ENCODE data around the gene CSNK1G1. TPM values are rescaled to one million over a fixed set of nuclear protein-coding genes. Genes with fewer than 3 reads are reported as not detected.
A peak's percentile ranks its signal among the peaks of the same experiment; 100 is the strongest.
"Not testable (repeated sequence)": the region's sequence is repeated elsewhere in the genome, so short reads cannot be mapped to it uniquely, and the experiment has no call there.

The CSNK1G1 gene
- polyA plus RNA-seq = 15.3 TPM

DNA sequence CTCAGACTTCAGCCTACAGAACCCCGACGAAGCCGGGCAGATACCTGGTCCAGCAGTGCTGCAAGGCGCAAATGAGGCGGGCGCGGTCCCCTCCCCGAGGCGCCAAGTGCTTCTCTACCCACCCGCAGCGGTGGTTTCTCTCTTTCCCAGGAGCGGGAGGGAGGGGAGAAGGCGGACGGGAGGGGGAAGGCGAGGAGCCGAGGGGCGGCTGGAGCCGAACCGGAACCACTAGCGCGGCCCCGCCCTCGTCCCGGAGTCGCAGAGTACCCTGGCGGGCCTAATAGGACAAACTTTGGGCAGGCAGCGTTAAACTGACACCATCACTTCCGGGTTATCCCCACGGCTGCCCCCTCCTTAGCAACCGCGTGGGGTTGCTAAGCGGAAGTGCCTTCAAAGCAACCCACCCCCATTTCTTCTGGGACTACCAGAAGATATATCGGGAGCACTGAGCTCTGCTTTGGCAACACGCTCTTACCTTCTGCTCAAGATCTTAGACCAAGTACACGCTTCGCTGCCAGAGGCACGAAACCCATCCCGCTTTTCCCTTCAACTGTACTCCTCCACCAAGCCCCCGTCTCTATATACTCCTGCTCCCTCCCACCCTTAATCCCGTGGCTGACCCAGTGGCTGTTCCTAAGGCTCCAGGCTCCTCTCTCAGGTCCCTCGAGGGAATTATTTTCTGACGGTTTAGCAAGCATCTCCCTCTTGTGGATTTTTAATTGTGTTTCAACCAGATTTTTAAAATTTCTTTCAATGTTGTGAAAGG, at the start of gene CSNK1G1:
TSS of gene CSNK1G1 (minus strand) at position 230 of the 766 bp plus-strand sequence. CDS start 55,674 bp downstream, outside the sequence.
- Mint-ChIP-seq H3K4me1 (peaks cover 9 to 23% (median 13%) of the 10 kb centered on the region in 3 donors), H3K9me3 (no peaks in the 10 kb centered on the region), H3K4me3 (peak within 1 kb of the TSS; percentile 91 to 99 (median 98)), H3K27ac (peak within 1 kb of the TSS; percentile 93 to 95 (median 94)), H3K27me3 (no peaks in the 10 kb centered on the region), H3K36me3 (peaks cover 2% of the 10 kb centered on the region)

DNA sequence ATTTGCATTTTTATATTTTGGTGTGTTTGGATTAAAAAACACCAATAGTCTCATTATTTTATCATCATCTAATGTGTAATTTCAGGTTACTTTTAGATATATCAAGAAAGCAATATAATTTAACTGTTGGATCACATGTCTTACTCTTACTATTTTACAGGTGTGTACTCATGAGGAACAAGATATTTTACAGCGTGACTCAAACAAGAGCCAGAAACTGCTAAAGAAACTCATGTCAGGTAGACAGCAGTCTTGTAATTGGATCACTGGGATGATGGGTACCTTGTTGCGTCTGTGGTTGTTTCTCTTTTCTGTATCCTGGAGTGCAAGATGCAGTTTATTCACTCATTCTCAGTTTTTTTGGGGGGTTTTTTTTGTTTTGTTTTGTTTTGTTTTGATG, 44.6 kb upstream of the CSNK1G1 start:
- no peaks in the 10 kb centered on the region for H3K27me3 Mint-ChIP-seq
- H3K36me3 Mint-ChIP-seq = peaks cover 8% of the 10 kb centered on the region
- H3K4me1 Mint-ChIP-seq = no peaks in the 10 kb centered on the region
- H3K27ac Mint-ChIP-seq = no peak overlapping the region
- H3K9me3 Mint-ChIP-seq = no peaks in the 10 kb centered on the region
- no peak overlapping the region for H3K4me3 Mint-ChIP-seq

DNA sequence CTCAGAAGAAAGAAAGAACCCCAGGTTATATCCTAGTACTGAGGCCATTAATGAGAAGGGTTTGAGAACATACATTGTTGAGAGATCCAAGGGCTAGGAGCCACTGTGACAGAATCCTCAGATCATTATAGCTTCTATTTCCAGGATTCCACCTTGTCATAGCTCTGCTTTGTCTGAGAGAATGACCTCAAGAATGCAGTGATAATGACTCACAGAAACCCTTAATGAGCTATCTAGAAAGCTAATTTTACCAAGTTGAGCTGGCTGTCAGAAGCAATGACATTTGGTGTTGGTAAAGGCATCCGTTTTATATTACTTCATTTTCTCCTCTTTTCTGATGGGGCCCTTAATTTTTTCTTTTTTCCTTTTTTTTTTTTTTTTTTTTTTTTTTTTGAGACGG, 42.6 kb upstream of the CSNK1G1 start:
- H3K36me3 Mint-ChIP-seq = peaks cover 8% of the 10 kb centered on the region
- no peak overlapping the region for H3K4me3 Mint-ChIP-seq
- no peak overlapping the region for H3K27ac Mint-ChIP-seq
- no peaks in the 10 kb centered on the region for H3K9me3 Mint-ChIP-seq
- H3K27me3 Mint-ChIP-seq = no peaks in the 10 kb centered on the region
- no peaks in the 10 kb centered on the region for H3K4me1 Mint-ChIP-seq

DNA sequence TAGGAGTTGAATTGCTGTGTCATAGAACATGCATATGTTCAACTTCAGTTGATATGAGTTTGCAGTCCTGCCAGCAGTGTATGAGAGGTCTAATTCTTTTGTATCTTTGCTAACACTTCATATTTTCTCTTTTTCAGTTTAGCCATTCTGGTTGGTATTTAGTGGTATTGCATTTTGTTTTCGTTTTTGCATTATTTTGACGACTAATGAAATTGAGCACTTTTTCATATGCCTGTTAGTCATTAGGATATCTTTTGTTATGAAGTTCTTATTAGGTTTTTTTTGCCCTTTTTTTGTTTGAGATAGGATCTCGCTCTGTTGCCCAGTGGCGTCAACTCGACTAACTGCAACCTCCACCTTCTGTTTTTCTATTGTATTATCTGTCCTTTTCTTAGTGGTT, 40.8 kb upstream of the CSNK1G1 start:
- Mint-ChIP-seq H3K27ac (no peak overlapping the region), H3K27me3 (no peaks in the 10 kb centered on the region), H3K36me3 (peaks cover 5% of the 10 kb centered on the region), H3K4me1 (peaks cover 0 to 2% (median 1%) of the 10 kb centered on the region in 3 donors), H3K9me3 (no peaks in the 10 kb centered on the region), H3K4me3 (no peak overlapping the region)

DNA sequence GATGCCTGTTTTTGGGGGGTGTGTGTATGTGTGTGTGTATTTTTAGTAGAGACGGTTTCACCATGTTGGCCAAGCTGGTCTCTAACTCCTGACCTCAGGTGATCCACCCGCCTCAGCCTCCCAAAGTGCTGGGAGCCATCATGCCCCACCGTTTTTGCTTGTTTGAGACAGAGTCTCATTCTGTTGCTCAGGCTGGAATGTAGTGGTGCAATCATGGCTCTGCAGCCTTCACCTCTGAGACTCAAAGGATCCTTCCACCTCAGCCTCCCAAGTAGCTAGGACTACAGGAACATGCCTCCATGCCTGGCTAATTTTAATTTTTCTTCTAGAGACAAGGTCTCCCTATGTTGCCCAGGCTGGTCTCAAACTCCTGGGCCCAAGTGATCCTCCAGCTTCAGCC, 36.5 kb upstream of the CSNK1G1 start:
- not testable (repeated sequence) for H3K36me3 Mint-ChIP-seq, H3K9me3 Mint-ChIP-seq, H3K27ac Mint-ChIP-seq, H3K27me3 Mint-ChIP-seq
- Mint-ChIP-seq H3K4me1 (peaks cover 12 to 16% (median 14%) of the 10 kb centered on the region in 3 donors), H3K4me3 (peak overlapping the region in 1 of 4 donors; percentile 8)

DNA sequence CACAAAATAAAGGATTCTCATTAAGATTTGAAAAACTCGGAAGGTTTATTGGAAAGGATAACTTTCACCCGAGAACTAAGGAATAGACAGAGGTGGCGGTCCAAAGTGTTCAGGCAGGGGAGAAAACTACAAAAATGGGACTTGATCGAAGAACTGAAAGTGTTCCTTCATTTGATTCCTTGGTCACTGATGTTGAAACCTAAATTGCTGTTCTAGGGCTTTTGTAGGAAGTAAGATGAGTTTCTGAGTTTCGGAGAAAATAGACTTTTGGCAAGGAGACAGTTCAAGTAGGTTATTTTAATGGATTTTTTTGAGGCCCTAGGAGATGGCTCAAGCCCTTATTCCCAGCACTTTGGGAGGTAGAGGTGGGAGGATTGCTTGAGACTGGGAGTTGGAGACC, 33.1 kb upstream of the CSNK1G1 start:
- no peaks in the 10 kb centered on the region for H3K9me3 Mint-ChIP-seq
- H3K4me1 Mint-ChIP-seq = peaks cover 14 to 18% (median 15%) of the 10 kb centered on the region in 3 donors
- H3K27ac Mint-ChIP-seq = peak overlapping the region in 2 of 3 donors; percentile 26 to 41
- H3K4me3 Mint-ChIP-seq = peak overlapping the region; percentile 12 to 99 (median 74)
- H3K36me3 Mint-ChIP-seq = no peaks in the 10 kb centered on the region
- H3K27me3 Mint-ChIP-seq = no peaks in the 10 kb centered on the region

DNA sequence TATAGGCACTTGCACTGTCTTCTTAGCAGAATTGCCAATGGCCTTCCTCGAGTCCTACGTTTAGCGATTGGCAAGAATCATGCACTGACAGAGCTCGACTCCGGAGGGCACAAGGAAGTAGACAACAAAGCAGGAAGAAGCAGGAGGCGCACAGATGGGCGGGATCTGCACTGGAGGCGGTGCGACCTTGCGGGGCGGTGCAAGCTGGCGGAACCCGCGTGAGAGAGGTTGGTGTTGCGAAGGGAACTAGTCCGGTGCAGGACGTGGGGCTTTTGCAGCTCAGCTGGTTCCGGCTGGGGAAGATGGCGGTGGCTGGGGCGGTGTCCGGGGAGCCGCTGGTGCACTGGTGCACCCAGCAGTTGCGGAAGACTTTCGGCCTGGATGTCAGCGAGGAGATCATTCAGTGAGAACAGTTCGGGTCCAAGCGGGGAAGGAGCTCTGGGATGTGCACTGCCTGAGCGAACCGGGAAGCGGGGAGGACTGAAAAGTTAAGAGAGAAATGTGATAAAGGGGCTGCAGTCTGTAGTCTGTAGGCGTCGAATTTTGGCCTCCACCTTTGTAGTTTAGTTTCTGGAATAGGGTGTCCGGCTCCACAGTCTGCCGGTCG, 31.7 kb upstream of the CSNK1G1 start, which contains the start of gene TRIP4:
TSS of gene TRIP4 (plus strand) at position 275 of the 607 bp plus-strand sequence. CDS start at position 303, 28 bp downstream.
- no peaks in the 10 kb centered on the region for H3K9me3 Mint-ChIP-seq

DNA sequence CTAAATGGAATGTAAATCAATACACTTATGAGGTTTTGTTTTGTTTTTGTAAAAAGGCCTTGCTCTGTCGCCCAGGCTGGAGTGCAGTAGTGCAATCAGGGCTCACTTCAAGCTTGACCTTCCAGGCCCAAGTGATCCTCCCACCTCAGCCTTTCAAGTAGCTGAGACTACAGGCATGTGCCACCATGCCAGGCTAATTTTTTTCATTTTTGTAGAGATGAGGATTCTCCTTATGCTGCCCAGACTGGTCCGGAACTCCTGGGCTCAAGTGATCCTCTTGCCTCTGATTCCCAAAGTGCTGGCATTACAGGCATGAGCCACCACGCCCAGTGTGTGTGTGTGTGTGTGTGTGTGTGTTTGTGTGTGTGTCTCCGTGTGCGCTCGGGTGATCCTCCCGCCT, 30.3 kb upstream of the CSNK1G1 start:
- H3K27me3 Mint-ChIP-seq = no peaks in the 10 kb centered on the region
- no peaks in the 10 kb centered on the region for H3K9me3 Mint-ChIP-seq
- peaks cover 19 to 24% (median 20%) of the 10 kb centered on the region in 3 donors for H3K4me1 Mint-ChIP-seq
- H3K4me3 Mint-ChIP-seq = peak overlapping the region in 1 of 4 donors; percentile 47
- no peaks in the 10 kb centered on the region for H3K36me3 Mint-ChIP-seq
- H3K27ac Mint-ChIP-seq = peak overlapping the region in 1 of 3 donors; percentile 59

More for the DNA sequence above, 31.7 kb upstream of the CSNK1G1 start, which contains the start of gene TRIP4:
- H3K36me3 Mint-ChIP-seq = no peaks in the 10 kb centered on the region
- H3K27ac Mint-ChIP-seq = peak within 1 kb of the TSS; percentile 59 to 95 (median 88)
- H3K4me3 Mint-ChIP-seq = peak within 1 kb of the TSS; percentile 94 to 100 (median 99)
- H3K4me1 Mint-ChIP-seq = peaks cover 14 to 18% (median 15%) of the 10 kb centered on the region in 3 donors
- no peaks in the 10 kb centered on the region for H3K27me3 Mint-ChIP-seq

DNA sequence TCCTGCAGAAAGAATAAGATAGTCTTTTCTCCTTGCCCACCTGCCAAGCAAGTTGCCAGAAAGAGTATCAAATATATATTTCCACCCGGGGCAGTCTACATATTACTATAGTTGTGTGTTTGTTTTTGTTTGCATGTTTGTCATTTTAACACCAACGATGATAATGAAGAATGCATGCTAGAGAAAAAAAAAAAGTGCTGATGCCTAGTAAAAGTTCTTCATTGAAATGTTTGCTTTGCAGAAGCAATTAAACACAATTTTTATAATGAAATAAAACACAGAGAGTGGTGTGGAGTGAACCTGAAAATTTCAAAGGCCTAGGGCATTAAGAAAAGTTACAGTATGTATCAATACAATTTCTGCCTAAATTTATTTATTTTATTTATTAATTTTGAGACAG, 27.8 kb upstream of the CSNK1G1 start:
- H3K27me3 Mint-ChIP-seq = no peaks in the 10 kb centered on the region
- no peak overlapping the region for H3K27ac Mint-ChIP-seq
- H3K9me3 Mint-ChIP-seq = no peaks in the 10 kb centered on the region
- H3K36me3 Mint-ChIP-seq = no peaks in the 10 kb centered on the region
- H3K4me3 Mint-ChIP-seq = no peak overlapping the region
- peaks cover 19 to 25% (median 19%) of the 10 kb centered on the region in 3 donors for H3K4me1 Mint-ChIP-seq

DNA sequence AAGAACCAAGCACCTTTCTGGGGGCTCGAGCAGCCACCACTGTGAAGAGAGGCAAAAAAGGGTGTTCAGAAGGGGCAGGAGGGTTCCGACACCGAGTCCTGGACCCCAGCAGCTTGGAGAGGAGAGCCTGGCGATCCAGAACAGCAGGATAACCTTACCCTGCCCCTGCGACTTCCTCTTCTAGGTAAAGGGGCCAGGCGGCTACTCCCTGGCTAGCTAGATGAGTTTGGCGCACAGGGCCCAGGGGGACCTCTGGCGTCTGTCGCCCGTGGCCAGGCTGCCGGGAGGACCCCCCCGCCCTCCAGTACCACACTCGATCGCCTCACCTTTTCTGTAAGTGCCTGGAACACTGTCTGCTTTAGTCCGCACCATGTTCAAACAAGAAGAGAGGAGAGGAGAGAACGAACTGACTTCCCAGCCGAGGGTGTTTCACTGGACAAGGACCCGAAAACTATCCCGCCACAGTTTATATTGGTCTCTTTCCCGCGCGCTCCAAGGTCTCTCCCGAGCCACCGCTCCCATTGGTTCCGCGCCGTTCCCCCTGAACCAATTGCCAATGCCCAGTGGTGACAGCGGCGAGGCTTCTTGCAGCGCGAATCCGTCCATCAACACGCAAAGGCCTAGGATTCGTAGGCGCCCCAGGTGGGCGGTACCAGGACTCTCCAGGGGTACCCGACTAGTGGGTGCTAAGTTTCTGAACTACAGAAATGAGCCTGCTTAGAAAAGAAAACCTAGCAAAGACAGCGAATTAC, 25.2 kb upstream of the CSNK1G1 start, which contains the start of gene PCLAF:
TSS of gene PCLAF (minus strand) at position 442 of the 752 bp plus-strand sequence. CDS start at position 372, 70 bp downstream.
- Mint-ChIP-seq H3K27ac (peak within 1 kb of the TSS in 2 of 3 donors; percentile 0 to 90), H3K36me3 (no peaks in the 10 kb centered on the region), H3K9me3 (no peaks in the 10 kb centered on the region), H3K4me3 (peak within 1 kb of the TSS; percentile 78 to 98 (median 94)), H3K27me3 (no peaks in the 10 kb centered on the region), H3K4me1 (peaks cover 10 to 15% (median 12%) of the 10 kb centered on the region in 3 donors)

DNA sequence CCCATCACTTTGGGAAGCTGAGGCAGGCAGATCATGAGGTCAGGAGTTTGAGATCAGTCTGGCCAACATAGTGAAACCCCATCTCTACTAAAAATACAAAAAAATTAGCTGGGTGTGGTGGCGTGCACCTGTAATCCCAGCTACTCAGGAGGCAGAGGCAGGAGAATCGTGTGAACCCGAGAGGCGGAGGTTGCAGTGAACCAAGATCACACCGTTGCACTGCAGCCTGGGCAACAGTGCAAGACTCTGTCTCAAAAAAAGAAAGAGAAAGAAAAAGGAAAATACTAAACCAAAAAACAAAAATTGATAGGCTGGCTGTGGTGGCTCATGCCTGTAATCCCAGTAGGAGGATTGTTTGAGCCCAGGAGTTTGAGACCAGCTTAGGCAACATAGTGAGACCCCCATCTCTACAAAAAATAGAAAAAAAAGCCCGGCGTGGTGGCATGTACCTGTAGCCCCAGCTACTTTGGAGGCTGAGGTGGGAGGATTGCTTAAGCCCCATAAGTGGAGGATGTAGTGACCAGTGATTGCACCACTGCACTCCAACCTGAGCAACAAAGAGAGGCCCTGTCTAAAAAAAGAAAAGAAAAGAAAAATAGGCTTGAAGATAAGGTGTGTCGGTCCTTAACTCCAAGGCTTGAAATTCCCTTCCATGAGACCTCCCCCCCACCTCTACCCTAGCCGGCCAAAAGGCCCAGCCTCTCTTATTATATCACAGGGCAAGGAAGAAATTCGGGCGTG, 24.3 kb upstream of the CSNK1G1 start:
- Mint-ChIP-seq H3K4me1 (peaks cover 10 to 15% (median 12%) of the 10 kb centered on the region in 3 donors), H3K4me3 (peak overlapping the region; percentile 78 to 98 (median 94))
- not testable (repeated sequence) for H3K36me3 Mint-ChIP-seq, H3K27ac Mint-ChIP-seq, H3K9me3 Mint-ChIP-seq, H3K27me3 Mint-ChIP-seq

DNA sequence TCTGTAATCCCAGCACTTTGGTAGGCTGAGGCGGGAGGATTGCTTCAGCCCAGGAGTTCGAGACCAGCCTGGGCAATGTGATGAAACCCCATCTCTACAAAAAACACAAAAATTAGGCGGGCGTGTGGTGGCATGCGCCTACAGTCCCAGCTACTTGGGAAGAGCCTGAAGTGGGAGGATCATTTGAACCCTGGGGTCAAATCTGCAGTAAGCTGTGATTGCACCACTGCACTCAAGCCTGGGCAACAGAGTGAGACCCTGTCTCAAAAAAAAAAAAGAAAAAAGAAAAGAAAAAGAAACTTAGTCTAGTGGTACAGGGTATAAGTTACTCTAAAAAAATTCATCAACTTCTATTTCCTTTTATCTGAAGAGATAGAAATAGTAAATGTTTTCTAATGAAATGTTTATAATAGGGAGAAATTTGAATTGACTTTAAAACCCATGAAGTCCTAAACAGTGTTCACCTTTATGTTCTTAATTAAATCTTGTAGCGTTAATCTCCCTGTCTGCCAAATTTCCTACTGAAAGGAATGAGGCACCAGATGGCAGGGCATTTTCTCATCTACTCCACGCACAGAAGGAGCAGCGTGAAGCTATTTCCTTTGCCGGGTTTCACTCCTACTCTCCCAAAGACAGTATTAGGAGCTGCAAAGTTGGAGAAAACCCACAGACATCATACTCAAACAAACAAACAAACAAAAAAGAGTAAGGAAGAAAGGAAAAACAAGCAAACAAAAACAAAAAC, 23.4 kb upstream of the CSNK1G1 start:
- no peaks in the 10 kb centered on the region for H3K27me3 Mint-ChIP-seq
- peaks cover 10 to 15% (median 12%) of the 10 kb centered on the region in 3 donors for H3K4me1 Mint-ChIP-seq
- no peaks in the 10 kb centered on the region for H3K36me3 Mint-ChIP-seq
- H3K4me3 Mint-ChIP-seq = peak overlapping the region in 3 of 4 donors; percentile 58 to 78 (median 60)
- H3K27ac Mint-ChIP-seq = no peak overlapping the region
- H3K9me3 Mint-ChIP-seq = no peaks in the 10 kb centered on the region

DNA sequence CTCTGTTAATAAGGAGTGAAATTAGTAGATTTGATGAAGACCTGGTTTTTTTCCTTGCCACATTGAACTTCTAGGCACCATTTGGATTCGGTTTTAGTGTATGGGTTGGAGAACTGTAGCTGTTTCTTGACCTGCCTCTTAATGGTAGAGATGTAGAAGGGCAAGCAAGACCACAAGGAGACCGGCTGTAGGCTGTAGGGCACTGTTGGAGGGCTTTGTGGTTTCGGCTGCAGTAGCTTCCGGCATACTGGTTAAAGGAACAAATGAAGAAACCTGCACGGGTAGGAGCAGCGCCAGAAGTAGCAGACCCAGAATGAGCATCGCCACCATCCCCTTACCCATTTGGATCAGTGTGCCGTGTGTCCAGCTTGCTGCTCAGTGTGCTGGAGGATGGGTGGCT, 17.4 kb upstream of the CSNK1G1 start:
- Mint-ChIP-seq H3K4me3 (peak overlapping the region in 1 of 4 donors; percentile 43), H3K4me1 (no peaks in the 10 kb centered on the region), H3K27ac (no peak overlapping the region), H3K9me3 (no peaks in the 10 kb centered on the region), H3K36me3 (no peaks in the 10 kb centered on the region), H3K27me3 (no peaks in the 10 kb centered on the region)

DNA sequence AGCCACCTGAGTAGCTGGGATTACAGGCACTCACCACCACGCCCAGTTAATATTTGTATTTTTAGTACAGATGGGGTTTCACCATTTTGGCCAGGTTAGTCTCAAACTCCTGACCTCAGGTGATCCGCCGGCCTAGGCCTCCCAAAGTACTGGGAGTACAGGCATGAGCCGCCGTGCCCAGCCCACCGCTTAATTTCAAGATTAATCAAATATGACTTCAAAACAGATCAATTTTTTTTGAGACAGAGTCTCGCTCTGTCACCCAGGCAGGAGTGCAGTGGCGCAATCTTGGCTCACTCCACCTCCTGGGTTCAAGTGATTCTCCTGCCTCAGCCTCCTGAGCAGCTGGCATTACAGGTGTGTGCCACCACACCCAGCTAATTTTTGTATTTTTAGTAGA, 15.4 kb upstream of the CSNK1G1 start:
- H3K9me3 Mint-ChIP-seq, H3K27ac Mint-ChIP-seq, H3K4me1 Mint-ChIP-seq, H3K27me3 Mint-ChIP-seq, H3K36me3 Mint-ChIP-seq, H3K4me3 Mint-ChIP-seq: not testable (repeated sequence)

All from IgD-negative memory B cell (primary cell).